HG03025 (cell line): ENCODE results near the gene CCDC88B.

Experiments
- ATAC-seq: cut with Tn5 transposase; IDR thresholded peaks from one replicate; pipeline ENCODE4 v1.9.1; 2021; ENCODE audit warnings: mild to moderate bottlenecking, moderate library complexity; ENCODE audit not compliant: unreplicated experiment, low FRiP score

CCDC88B gene, protein sequence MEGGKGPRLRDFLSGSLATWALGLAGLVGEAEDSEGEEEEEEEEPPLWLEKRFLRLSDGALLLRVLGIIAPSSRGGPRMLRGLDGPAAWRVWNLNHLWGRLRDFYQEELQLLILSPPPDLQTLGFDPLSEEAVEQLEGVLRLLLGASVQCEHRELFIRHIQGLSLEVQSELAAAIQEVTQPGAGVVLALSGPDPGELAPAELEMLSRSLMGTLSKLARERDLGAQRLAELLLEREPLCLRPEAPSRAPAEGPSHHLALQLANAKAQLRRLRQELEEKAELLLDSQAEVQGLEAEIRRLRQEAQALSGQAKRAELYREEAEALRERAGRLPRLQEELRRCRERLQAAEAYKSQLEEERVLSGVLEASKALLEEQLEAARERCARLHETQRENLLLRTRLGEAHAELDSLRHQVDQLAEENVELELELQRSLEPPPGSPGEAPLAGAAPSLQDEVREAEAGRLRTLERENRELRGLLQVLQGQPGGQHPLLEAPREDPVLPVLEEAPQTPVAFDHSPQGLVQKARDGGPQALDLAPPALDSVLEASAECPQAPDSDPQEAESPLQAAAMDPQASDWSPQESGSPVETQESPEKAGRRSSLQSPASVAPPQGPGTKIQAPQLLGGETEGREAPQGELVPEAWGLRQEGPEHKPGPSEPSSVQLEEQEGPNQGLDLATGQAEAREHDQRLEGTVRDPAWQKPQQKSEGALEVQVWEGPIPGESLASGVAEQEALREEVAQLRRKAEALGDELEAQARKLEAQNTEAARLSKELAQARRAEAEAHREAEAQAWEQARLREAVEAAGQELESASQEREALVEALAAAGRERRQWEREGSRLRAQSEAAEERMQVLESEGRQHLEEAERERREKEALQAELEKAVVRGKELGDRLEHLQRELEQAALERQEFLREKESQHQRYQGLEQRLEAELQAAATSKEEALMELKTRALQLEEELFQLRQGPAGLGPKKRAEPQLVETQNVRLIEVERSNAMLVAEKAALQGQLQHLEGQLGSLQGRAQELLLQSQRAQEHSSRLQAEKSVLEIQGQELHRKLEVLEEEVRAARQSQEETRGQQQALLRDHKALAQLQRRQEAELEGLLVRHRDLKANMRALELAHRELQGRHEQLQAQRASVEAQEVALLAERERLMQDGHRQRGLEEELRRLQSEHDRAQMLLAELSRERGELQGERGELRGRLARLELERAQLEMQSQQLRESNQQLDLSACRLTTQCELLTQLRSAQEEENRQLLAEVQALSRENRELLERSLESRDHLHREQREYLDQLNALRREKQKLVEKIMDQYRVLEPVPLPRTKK (N-terminal part only)

DNA sequence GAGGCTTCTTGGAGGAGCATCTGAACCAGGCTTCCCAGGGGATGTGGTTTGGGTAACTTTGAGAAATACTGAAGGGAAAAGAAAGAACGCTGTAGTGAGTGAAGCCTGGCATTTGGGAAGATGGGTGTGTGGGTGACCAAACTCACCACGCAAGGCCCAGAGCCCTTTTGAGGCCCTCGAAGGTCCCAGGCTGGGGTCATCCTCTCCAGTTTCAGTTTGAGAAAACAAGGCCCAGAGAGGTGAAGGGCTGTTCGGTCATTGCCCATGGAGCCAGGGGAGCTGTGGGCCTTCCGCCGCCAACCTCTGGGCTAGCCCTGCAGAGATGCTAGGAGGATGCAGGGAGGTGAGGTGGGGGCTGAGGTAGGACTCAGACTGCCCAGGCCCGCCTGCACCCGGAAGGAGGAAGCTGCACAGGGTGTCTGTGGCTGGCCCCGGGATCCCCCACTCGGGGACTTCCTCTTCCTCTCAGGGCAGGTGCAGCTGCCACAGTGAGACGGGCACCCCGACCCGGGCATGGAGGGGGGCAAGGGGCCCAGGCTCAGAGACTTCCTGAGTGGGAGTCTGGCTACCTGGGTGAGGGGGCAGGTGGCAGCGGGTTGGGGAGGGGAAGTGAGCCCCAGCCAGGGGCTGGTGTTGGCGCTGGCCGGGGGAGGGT lies at the start of gene CCDC88B:
Gene CCDC88B (plus strand): TSS at position 451 of the 655 bp plus-strand sequence. CDS start 63 bp downstream, at position 514.
- ATAC-seq, result peak; percentile 39

DNA sequence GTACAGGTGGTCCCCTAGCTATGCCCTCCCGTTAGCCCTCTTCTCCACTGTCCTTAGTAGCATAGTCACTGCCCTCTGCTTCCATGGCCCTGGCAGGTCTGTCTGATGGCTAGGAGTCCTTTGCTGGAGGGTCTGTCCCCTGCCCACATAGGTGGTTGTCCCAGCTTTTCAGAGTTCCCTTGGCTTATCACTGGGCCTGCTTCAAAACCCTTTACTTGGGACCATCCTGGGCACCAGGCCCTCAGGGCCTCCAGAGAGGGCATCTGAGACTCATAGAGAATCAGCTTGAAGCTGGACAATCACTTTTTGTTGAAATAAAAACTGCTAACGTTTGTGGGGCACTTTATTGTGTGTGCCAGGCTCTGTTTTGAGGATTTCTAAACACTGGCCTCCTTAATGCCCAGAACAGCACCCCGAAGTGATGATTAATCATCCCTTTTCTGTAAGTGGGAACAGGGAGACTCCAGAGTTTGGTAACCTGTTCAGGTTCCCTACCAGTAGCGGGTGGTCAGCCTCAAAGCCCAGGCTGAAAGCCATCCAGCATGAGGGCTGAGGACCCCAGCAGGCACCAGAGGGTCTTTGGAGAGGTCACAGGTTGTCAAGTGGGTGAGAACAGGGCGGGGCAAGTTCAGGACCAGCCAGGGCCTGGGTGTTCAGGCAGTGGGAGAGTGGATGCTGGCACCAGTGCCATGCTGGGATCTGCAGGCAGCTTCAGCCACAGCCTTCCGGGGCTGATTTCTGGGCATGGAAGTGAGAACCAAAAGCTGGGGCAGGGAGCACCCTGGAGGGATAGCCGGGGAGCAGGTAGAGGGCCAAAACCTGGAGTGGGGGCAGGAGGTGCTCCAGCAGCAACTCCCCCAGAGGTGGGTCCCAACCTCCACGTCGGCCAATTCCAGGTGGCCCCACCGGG lies 49.4 kb upstream of the CCDC88B start:
- ATAC-seq, result no peak

DNA sequence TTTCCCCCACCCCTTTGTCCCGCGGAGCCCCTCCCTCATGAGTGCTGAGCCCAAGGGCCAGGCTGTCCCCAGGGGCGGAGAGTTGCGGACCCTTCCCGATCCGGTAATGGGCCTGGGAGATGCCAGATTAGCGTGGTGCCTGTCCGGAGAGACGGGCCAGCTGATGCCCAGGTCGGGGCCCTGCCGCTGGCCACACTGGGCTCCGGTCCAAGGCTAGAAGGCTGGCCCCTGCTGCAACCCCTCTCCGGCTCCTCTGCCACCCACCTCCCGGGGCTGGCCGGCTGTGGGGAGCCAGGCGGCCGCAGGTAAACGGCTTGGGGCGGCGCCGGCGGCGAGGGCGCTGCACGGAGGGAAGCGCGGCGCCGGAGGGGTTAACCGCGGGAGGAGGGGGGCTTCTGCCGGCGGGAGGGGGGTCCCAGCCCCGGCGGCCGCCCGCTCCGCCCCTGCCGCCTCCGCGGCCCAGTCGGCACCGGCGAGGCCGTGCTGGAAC lies 48.7 kb upstream of the CCDC88B start, which contains the start of gene KCNK4:
Gene KCNK4 (plus strand): TSS at position 41 of the 490 bp plus-strand sequence. CDS start 1,717 bp downstream, outside the sequence.
- ATAC-seq, result no peak

DNA sequence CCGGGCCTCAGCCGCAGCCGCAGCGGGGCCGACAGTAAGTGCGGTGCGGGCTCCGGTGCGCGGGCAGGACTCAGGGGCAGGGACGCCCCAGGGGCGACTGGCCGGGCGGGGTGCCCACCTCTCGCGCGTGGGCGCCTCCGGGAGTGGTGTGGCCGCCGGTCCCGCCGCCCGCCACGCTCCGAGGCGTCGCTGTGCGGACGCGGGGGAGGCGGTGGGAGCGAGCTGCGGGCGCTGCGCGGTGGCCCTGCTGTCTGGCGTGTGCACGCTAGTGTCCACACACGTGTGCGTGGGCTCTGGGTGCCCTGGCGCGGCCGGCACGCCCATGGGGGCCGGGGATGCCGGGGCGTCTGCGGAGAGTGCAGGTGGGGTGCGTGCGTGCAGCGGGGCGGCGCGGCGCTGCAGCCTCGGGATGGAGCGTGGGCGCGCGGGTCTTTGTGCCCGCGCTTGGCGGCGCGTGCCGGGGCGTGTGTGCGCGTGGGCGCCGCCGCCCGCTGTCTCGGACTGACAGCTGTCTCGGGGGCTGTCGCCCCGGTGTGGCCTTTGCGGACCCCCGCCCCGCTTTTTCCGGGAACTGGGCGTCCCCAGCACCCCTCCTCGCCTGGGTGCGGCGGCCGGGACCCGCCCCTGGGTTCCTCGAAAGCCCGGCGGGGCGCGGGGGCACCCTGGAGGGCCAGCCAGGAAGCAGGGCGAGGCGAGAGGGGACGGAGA lies 48.1 kb upstream of the CCDC88B start:
- ATAC-seq, result no peak

DNA sequence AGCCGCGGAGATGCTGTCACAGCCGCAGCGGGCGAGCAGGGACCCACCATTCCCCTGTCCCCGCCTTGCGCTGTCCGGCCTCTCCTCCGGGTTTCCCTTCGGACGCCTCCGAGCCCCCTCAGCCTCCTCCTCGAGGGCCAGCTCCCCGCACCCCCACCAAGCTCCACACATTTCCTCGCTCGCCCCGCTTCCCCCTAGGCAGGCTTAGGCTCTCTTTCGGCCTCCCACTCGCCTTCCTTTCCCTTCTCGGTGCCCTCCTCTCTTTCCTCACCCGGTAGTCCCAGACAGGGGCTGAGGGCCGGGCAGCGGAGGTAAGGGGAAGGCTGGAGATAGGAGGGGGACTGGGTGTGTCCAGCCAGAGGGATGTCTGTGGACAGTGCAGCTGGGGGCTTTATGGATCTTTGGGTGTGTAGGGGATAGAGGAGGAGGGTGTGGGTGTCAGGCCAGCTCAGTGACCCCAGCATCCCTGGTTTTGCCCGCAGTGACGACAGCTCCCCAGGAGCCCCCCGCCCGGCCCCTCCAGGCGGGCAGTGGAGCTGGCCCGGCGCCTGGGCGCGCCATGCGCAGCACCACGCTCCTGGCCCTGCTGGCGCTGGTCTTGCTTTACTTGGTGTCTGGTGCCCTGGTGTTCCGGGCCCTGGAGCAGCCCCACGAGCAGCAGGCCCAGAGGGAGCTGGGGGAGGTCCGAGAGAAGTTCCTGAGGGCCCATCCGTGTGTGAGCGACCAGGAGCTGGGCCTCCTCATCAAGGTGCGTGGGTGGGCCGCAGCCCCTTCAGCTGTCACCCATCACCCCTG lies 47.3 kb upstream of the CCDC88B start:
- no peak for ATAC-seq

DNA sequence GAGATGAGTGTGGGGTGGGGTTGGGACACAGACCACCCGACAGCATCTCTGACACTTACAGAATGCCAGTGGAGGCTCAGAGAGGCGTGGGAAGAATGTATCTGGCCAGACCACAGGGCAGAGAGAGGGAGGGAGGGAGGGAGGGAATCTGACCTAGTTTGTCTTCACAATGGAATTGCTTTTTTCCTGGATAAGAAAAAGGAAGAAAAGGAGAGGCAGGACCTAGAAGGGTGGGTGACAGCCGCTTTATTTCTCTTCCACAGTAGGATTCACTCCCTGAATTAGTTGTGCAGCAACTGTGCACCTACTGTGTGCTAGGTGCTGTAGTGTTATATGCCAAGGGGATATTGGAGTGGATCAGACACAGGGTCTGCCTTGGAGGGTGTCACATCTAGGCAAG lies 45.2 kb upstream of the CCDC88B start:
- ATAC-seq, result no peak

DNA sequence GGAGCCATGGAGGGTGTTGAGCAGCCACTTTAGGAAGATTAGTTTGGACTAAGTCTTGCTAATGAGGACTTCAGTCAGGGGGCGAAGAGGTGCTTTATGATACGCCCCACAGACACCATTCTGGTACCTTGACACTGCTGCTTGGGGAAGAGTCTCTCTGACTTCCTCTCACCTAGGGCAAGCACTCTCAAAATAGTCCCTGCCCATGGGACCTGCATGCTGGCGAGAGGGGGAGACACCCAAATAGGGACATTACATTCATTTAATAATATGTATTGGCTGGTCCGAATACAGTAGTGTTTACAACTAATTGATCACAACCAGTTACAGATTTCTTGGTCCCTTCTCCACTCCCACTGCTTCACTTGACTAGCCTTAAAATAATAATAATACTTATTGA lies 44.2 kb upstream of the CCDC88B start:
- ATAC-seq, result no peak

DNA sequence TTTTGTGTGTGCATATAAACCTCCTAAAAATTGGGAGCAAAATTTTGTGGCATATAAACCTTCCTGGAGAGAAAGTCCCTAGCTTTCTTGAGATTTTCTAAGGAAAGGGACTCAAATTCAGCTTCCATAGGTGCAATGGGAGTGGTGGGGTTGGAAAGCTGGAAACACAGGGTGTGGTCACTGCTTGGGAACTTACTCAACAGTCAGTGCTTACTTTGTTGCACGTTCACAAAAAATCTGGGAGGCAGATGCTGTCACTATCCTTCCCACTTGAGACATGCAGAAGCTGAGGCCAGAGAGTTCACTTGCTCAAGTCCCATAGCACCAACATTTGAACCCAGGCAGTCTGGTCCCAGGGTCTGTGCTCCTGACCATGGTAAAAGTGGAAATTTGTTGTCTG lies 43.8 kb upstream of the CCDC88B start:
- ATAC-seq, result no peak

DNA sequence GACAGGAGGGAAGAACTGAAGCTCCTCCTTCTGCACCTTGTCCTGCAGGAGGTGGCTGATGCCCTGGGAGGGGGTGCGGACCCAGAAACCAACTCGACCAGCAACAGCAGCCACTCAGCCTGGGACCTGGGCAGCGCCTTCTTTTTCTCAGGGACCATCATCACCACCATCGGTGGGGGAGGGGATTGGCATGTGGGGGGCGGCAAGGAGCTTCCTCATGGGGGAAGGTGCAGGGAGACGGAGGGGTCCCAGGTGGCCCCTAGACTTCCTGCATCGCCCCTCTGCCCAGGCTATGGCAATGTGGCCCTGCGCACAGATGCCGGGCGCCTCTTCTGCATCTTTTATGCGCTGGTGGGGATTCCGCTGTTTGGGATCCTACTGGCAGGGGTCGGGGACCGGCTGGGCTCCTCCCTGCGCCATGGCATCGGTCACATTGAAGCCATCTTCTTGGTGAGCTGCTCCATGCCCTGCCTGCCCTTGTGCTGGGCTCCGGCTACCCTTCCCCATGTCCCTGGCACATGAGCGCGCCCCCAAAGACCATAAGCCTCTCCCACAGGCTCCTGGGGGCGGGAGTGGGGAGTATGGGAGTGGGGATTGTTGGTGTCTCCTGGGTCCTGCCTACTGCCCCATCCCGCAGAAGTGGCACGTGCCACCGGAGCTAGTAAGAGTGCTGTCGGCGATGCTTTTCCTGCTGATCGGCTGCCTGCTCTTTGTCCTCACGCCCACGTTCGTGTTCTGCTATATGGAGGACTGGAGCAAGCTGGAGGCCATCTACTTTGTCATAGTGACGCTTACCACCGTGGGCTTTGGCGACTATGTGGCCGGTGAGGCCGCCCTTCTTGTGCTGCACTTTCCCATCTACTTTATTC lies 42.9 kb upstream of the CCDC88B start:
- no peak for ATAC-seq

DNA sequence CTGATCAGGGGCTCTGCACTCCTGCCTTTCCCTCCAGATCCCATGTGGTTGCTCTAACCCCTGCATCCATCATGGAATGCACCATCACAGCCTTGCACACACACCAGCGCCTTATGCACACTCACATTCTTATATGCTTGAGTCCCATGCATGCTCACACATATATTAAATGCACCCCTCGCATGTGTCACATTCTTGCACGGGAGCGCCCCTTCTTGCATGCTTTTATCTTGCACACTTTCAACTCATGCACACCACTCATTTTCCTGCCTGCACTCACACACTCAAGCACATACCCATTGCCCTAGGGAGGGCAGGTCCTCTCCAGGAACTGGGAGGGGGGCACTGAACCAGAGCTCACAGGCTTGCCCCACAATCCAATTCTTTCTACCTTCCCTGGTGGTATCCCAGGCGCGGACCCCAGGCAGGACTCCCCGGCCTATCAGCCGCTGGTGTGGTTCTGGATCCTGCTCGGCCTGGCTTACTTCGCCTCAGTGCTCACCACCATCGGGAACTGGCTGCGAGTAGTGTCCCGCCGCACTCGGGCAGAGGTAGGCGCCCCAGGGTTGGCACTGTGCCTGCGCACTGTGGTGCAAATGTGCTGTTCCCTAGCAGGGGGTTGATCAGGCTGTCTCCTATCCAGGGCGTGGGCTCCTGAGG lies 42.2 kb upstream of the CCDC88B start:
- ATAC-seq, result no peak

DNA sequence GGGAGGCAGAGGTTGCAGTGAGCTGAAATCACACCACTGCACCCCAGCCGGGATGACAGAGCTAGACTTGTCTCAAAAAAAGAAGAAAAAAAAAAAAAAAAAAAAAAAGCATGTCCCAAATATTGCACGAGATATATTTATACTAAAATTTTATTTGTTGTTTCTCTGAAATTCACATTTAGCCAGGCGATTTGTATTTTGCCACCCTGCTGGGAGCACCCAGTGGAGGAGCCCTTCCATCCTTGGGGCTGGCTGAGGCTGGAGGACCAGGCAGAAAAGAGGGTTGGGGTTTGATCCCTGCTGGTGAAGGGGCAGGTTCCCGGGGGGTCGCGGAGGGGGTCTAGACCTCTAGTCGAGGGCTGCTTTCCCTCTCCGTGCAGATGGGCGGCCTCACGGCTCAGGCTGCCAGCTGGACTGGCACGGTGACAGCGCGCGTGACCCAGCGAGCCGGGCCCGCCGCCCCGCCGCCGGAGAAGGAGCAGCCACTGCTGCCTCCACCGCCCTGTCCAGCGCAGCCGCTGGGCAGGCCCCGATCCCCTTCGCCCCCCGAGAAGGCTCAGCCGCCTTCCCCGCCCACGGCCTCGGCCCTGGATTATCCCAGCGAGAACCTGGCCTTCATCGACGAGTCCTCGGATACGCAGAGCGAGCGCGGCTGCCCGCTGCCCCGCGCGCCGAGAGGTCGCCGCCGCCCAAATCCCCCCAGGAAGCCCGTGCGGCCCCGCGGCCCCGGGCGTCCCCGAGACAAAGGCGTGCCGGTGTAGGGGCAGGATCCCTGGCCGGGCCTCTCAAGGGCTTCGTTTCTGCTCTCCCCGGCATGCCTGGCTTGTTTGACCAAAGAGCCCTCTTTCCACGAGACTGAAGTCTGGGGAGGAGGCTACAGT lies 40.8 kb upstream of the CCDC88B start:
- no peak for ATAC-seq

DNA sequence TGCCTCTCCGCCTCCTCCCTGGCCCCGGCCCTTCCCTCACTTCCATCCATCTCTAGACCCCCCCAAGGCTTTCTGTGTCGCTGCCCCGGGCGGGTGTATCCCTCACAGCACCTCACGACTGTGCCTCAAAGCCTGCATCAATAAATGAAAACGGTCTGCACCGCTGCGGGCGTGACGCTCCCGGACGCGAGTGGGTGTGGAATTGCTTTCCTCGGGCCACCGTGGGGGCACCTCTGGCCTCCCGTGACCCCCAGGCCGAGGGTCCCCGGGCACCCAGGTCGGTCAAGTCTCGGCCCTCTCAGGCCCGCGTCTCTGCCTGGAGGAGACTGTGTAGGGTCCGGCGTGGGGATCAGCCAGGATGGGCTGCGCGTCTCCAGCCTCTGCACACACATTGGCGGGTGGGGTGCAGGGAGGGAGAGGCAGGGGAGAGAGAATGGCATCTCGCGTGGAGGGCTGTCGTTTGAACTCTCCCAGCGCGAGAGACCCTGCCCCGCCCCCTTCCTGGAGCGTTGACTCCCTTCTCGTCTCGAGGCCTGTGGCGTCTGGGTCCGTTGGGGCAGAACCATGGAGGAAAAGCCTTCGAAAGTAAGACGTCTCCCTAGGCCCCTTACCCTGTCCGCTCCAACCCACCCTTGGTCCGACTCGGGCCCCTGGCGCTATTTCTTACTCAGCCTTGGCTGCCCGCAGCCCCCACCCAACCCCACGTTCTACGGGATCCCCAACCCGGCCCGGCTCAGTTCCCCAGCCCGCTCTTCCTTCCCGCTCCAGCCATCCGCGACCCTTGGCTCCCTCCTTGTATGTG lies 40.0 kb upstream of the CCDC88B start, which contains the start of gene CATSPERZ:
Gene CATSPERZ (plus strand): TSS at position 512 of the 802 bp plus-strand sequence. CDS start 53 bp downstream, at position 565.
- no peak for ATAC-seq

DNA sequence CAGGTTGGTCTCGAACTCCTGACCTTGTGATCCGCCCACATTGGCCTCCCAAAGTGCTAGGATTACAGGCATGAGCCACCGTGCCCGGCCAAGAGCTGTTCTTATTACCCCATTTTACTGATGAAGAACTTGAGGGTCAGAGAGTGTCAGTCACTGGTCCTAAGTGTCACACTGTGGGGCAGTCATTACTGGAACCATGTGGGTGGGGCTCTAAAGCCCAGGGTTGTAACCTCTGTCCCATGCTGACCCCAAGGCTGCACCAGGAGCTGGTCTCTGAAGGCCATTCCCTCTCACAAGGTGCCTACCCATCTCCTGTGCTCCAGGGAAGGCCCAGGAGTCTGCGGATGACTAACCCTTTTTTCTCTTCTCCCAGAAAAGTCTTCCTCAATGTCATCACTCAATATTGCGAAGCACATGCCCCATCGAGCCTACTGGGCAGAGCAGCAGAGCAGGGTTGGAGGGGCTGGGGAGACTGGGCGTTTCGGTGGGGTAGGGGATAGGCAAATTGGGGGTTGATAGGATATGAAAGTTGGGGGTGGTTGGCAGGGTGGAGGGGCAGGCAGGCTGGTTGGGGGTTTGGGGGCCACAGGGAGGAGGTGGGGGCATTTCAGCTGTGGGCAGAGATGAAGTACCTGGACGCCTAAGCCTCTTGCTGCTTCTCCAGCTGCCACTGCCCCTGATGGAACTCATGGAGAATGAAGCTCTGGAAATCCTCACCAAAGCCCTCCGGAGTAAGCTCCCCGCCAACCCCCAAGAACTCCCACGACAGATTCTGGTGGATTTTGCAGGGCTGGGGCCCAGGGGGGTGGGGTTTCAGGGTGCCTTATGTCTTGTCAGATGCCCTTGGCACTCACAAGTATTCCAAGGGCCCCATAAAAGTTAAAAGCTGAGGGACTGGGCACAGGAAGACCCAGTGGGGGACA lies 36.6 kb upstream of the CCDC88B start:
- no peak for ATAC-seq
